ENCODE data around the gene DEFB124. TPM values are rescaled to one million over a fixed set of nuclear protein-coding genes. Genes with fewer than 3 reads are reported as not detected.
"Not testable (repeated sequence)": the region's sequence is repeated elsewhere in the genome, so short reads cannot be mapped to it uniquely, and the experiment has no call there.

The DEFB124 gene
- total RNA-seq, 1 donor: not detected

GRCh38 chr20:31472395-31473330, 2.3 kb downstream of the DEFB124 start:
- Histone ChIP-seq H3K9me3 (ENCODE audit: low read depth, low read length) (no peaks in the 10 kb centered on the region), H3K4me3 (ENCODE audit: low read length) (no peak overlapping the region), H3K4me1 (ENCODE audit: insufficient read depth, low read length) (peaks cover 17% of the 10 kb centered on the region), H3K27me3 (ENCODE audit: insufficient read depth, low read length) (peaks cover 28% of the 10 kb centered on the region)

GRCh38 chr20:31470946-31471345, 4.0 kb downstream of the DEFB124 start:
- not testable (repeated sequence) for H3K4me3 ChIP-seq (ENCODE audit: low read length); H3K9me3 ChIP-seq (ENCODE audit: low read depth, low read length)
- Histone ChIP-seq H3K4me1 (ENCODE audit: insufficient read depth, low read length) (peaks cover 17% of the 10 kb centered on the region), H3K27me3 (ENCODE audit: insufficient read depth, low read length) (peaks cover 16% of the 10 kb centered on the region)

- H3K9me3 ChIP-seq (ENCODE audit: low read depth, low read length): no peaks in the 10 kb centered on the region
- peaks cover 5% of the 10 kb centered on the region for H3K27me3 ChIP-seq (ENCODE audit: insufficient read depth, low read length)
- H3K4me1 ChIP-seq (ENCODE audit: insufficient read depth, low read length): no peaks in the 10 kb centered on the region
- H3K4me3 ChIP-seq (ENCODE audit: low read length): no peak overlapping the region
Measured at GRCh38 chr20:31454361-31454760, 20.6 kb downstream of the DEFB124 start.

DNA sequence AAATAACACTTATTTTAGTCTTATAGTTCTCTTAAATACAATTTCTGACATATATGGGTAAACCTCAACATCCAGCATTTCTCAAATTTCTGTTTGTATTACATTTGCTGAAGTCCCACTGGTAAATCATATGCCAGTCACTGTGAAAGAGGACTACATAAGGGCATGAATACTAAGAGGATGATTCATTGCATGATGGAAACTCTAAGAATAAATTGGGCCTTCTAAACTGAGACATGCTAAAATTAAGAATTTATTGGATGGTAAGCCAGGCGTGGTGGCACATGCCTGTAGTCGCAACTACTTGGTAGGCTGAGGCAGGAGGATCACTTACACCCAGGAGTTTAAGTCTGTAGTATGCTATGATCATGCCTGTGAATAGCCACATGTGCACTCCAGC, 22.4 kb downstream of the DEFB124 start:
- H3K27me3 ChIP-seq (ENCODE audit: insufficient read depth, low read length): no peaks in the 10 kb centered on the region
- H3K9me3 ChIP-seq (ENCODE audit: low read depth, low read length): no peaks in the 10 kb centered on the region
- H3K4me1 ChIP-seq (ENCODE audit: insufficient read depth, low read length): no peaks in the 10 kb centered on the region
- H3K4me3 ChIP-seq (ENCODE audit: low read length): no peak overlapping the region

DNA sequence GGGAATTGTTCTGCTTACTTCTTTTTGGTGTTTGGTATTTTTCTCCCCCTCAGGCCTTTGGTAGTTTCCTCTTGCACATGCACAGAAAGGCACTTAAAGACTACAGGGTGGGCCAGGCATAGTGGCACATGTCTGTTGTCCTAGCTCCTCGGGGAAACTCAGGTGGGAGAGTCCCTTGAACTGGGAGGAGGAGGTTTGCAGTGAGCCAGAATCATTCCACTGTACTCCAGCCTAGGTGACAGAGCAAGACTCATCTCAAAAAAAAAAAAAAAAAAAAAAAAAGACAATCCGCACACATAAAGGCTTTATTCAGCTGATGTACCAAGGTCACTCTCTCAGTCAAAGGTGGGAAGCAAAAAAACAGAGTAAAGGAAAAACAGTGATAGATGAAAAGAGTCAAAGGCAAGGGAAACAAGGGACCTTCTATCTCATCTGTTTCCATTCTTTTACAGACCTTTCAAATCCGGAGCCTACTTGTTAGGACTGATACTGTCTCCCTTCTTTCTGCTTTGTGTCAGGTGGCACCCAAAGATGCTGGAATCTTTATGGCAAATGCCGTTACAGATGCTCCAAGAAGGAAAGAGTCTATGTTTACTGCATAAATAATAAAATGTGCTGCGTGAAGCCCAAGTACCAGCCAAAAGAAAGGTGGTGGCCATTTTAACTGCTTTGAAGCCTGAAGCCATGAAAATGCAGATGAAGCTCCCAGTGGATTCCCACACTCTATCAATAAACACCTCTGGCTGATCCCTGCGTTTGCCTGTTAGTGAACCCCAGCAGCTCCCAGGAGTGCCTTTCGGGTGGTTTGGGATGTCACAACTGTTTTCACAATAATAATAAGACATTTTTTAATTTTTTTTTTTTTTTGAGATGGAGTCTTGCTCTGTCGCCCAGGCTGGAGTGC, 25.2 kb downstream of the DEFB124 start:
- Histone ChIP-seq H3K9me3 (ENCODE audit: low read depth, low read length) (no peaks in the 10 kb centered on the region), H3K4me3 (ENCODE audit: low read length) (no peak overlapping the region), H3K4me1 (ENCODE audit: insufficient read depth, low read length) (no peaks in the 10 kb centered on the region), H3K27me3 (ENCODE audit: insufficient read depth, low read length) (no peaks in the 10 kb centered on the region)

DNA sequence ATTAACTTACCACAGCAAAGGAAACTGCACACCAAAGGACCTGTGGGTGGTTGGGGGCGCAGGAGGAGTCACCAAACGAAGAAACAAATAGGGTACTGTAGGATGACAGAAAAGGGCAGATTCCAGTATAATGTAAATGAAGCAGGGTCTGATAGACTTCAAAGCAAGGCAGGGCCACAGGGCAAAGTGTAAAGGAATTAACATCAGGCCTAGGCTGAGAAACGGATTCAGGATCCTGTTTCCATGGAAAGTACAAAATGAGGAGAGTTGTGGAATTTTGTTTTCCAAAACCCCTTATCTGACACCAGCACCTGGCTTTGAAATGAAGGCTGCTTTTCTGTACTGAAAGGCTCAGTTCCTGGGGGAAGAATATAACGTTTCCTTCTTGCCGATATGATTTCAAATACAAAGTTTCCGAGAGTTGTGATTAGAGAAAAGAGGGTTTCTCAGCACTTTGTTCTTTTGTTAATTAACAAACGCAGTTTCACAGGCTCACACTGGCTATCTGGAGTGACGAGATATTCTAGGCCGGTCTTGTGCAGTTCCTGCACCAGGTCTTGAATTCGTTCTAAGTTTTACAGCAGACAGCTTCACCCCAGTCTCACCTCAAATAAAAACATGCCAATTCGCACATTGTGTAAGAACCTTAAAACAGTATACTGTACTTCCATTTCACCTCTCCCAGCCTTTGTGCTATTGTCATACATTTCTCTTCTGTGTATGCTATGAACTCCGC, 28.7 kb downstream of the DEFB124 start:
- Histone ChIP-seq H3K9me3 (ENCODE audit: low read depth, low read length) (no peaks in the 10 kb centered on the region), H3K27me3 (ENCODE audit: insufficient read depth, low read length) (no peaks in the 10 kb centered on the region), H3K4me3 (ENCODE audit: low read length) (no peak overlapping the region), H3K4me1 (ENCODE audit: insufficient read depth, low read length) (no peaks in the 10 kb centered on the region)

- Histone ChIP-seq H3K4me3 (ENCODE audit: low read length) (no peak within 1 kb of the TSS), H3K27me3 (ENCODE audit: insufficient read depth, low read length) (no peaks in the 10 kb centered on the region), H3K4me1 (ENCODE audit: insufficient read depth, low read length) (no peaks in the 10 kb centered on the region), H3K9me3 (ENCODE audit: low read depth, low read length) (no peaks in the 10 kb centered on the region)
Measured at GRCh38 chr20:31440012-31440659, 34.8 kb downstream of the DEFB124 start, which contains the start of gene DEFB123. DEFB123 (plus strand) TSS chr20:31440632; CDS start chr20:31440699, 67 bp downstream.

GRCh38 chr20:31430568-31431115, 44.3 kb downstream of the DEFB124 start:
- Histone ChIP-seq H3K4me3 (ENCODE audit: low read length) (no peak overlapping the region), H3K4me1 (ENCODE audit: insufficient read depth, low read length) (no peaks in the 10 kb centered on the region), H3K9me3 (ENCODE audit: low read depth, low read length) (no peaks in the 10 kb centered on the region), H3K27me3 (ENCODE audit: insufficient read depth, low read length) (no peaks in the 10 kb centered on the region)

DNA sequence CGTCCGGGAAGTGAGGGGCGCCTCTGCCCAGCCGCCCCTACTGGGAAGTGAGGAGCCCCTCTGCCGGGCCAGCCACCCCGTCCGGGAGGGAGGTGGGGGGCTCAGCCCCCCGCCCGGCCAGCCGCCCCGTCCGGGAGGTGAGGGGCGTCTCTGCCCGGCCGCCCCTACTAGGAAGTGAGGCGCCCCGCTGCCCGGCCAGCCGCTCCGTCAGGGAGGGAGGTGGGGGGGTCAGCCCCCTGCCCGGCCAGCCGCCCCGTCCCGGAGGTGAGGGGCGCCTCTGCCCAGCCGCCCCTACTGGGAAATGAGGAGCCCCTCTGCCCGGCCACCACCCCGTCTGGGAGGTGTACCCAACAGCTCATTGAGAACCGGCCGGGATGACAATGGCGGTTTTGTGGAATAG, 47.4 kb downstream of the DEFB124 start:
- H3K4me1 ChIP-seq (ENCODE audit: insufficient read depth, low read length); H3K27me3 ChIP-seq (ENCODE audit: insufficient read depth, low read length); H3K9me3 ChIP-seq (ENCODE audit: low read depth, low read length); H3K4me3 ChIP-seq (ENCODE audit: low read length): not testable (repeated sequence)

- H3K4me3 ChIP-seq (ENCODE audit: low read length); H3K27me3 ChIP-seq (ENCODE audit: insufficient read depth, low read length); H3K9me3 ChIP-seq (ENCODE audit: low read depth, low read length); H3K4me1 ChIP-seq (ENCODE audit: insufficient read depth, low read length): not testable (repeated sequence)
Measured at GRCh38 chr20:31426891-31427551, 47.9 kb downstream of the DEFB124 start.

DNA sequence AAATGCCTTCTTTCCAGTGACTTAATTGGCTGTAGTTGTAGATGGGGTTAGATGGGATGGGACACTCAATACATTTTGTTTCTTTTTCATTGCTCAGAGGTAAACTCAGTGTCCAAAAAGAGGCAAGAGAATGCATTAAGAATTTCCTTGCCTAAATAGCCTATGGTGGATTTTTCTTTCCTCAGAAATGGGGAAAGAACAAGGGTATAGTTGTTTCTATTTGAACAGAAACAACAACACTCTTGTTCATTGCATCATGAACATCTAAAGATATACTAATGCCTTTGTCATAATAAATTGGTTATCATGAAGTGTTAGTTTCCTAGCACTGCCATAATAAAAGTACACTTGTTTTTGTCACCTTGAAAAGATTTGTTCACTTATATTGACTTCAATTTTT, 49.1 kb downstream of the DEFB124 start:
- Histone ChIP-seq H3K9me3 (ENCODE audit: low read depth, low read length) (no peaks in the 10 kb centered on the region), H3K27me3 (ENCODE audit: insufficient read depth, low read length) (no peaks in the 10 kb centered on the region), H3K4me1 (ENCODE audit: insufficient read depth, low read length) (no peaks in the 10 kb centered on the region), H3K4me3 (ENCODE audit: low read length) (no peak overlapping the region)

- no peak overlapping the region for H3K4me3 ChIP-seq (ENCODE audit: low read length)
- no peaks in the 10 kb centered on the region for H3K27me3 ChIP-seq (ENCODE audit: insufficient read depth, low read length)
- no peaks in the 10 kb centered on the region for H3K4me1 ChIP-seq (ENCODE audit: insufficient read depth, low read length)
- no peaks in the 10 kb centered on the region for H3K9me3 ChIP-seq (ENCODE audit: low read depth, low read length)
Measured at GRCh38 chr20:31418307-31418706, 56.6 kb downstream of the DEFB124 start.

DNA sequence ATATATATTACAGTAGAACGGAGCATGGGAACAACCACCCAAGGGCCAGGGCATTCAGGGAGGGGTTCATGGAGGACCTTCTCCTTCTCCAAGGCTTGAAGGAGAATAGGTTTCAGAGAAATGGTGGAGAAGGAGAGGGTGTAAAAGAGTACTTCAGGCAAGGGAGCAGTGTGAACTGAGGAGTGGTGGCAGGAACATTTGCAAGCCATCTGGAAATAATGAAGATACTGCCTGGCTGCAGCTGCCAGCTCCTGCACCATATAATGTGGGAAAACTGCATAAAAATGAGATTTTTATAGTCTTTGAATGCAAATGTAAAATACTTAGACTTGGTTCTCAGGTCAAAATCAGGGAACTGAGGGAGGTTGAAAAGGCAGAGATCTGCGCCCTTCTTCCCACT, 59.3 kb downstream of the DEFB124 start:
- no peak overlapping the region for H3K4me3 ChIP-seq (ENCODE audit: low read length)
- no peaks in the 10 kb centered on the region for H3K4me1 ChIP-seq (ENCODE audit: insufficient read depth, low read length)
- no peaks in the 10 kb centered on the region for H3K27me3 ChIP-seq (ENCODE audit: insufficient read depth, low read length)
- no peaks in the 10 kb centered on the region for H3K9me3 ChIP-seq (ENCODE audit: low read depth, low read length)

All from mononuclear cell (primary cell).